GM21360 (cell line): ENCODE results near the gene PTPN20.

ENCODE experiments used
- ATAC-seq: cut with Tn5 transposase; IDR thresholded peaks from one replicate; pipeline ENCODE4 v1.9.1; 2021; ENCODE audit warnings: mild to moderate bottlenecking, moderate library complexity; ENCODE audit not compliant: unreplicated experiment

Gene PTPN20

GRCh38 chr10:47031901-47032465 lies 120.8 kb downstream of the PTPN20 start:
- ATAC-seq, result no peak

GRCh38 chr10:47033081-47033480 lies 121.9 kb downstream of the PTPN20 start:
- ATAC-seq, result no peak

- ATAC-seq, result no peak
These were observed 122.5 kb downstream of the PTPN20 start for GRCh38 chr10:47033541-47034270.

GRCh38 chr10:47034441-47035051 lies 123.3 kb downstream of the PTPN20 start:
- no peak for ATAC-seq

- no peak for ATAC-seq
These were observed 124.1 kb downstream of the PTPN20 start for GRCh38 chr10:47035171-47035818.

- no peak for ATAC-seq
These were observed 124.7 kb downstream of the PTPN20 start for GRCh38 chr10:47035819-47036337.

- no peak for ATAC-seq
These were observed 125.5 kb downstream of the PTPN20 start for GRCh38 chr10:47036771-47037170.

GRCh38 chr10:47037654-47038425 lies 126.6 kb downstream of the PTPN20 start:
- ATAC-seq, result no peak

- no peak for ATAC-seq
These were observed 127.8 kb downstream of the PTPN20 start for GRCh38 chr10:47038881-47039561.

- ATAC-seq, result no peak
These were observed 128.3 kb downstream of the PTPN20 start for GRCh38 chr10:47039562-47039913.

- no peak for ATAC-seq
These were observed 128.8 kb downstream of the PTPN20 start for GRCh38 chr10:47040041-47040491.

- ATAC-seq, result no peak
These were observed 129.5 kb downstream of the PTPN20 start for GRCh38 chr10:47040681-47041080.

GRCh38 chr10:47041396-47042198 lies 130.4 kb downstream of the PTPN20 start:
- no peak for ATAC-seq

GRCh38 chr10:47042199-47042473 lies 130.9 kb downstream of the PTPN20 start:
- ATAC-seq, result no peak

GRCh38 chr10:47042780-47043750 lies 131.8 kb downstream of the PTPN20 start:
- no peak for ATAC-seq

GRCh38 chr10:47043928-47044538 lies 132.8 kb downstream of the PTPN20 start:
- no peak for ATAC-seq

- ATAC-seq, result no peak
These were observed 133.5 kb downstream of the PTPN20 start for GRCh38 chr10:47044741-47045140.

GRCh38 chr10:47045331-47045861 lies 134.2 kb downstream of the PTPN20 start:
- no peak for ATAC-seq
